ENCODE results near the gene LALBA. TPM values are rescaled to one million over a fixed set of nuclear protein-coding genes. Genes with fewer than 3 reads are reported as not detected.

LALBA gene
- total and polyA plus RNA-seq, 9 of the 15 experiments (the other 6 are each of a cell fraction or from before 2014, with no cell fraction given): 0.21 TPM; not detected in 8

- TF ChIP-seq UBTF (IDR thresholded peaks at IDR 0.05; ENCODE audit: borderline replicate concordance in 1 of 2, low read depth in 2 of 2, low read length in 2 of 2) (no peak), ZNF398 (CRISPR knock-in tag; IDR thresholded peaks at IDR 0.05) (no peak), GABPA (tag; conservative IDR thresholded peaks at IDR 0.05; ENCODE audit: low read depth) (no peak), AFF4 (CRISPR knock-in tag; IDR thresholded peaks at IDR 0.05) (no peak), ZNF77 (CRISPR knock-in tag; IDR thresholded peaks at IDR 0.05) (no peak), CHD7 (IDR thresholded peaks at IDR 0.05; ENCODE audit: low read depth, low read length) (no peak), PPARD (CRISPR knock-in tag; IDR thresholded peaks at IDR 0.05) (no peak)
Observed at GRCh38 chr12:48618541-48618940, 48.7 kb upstream of the LALBA start (continued).
